ENCODE data around the gene TCAP.

TCAP gene

GRCh38 chr17:39651923-39652586 is 13.1 kb upstream of the TCAP start:
- no peak for DNase-seq (ENCODE audit: low spot score)

- no peak for DNase-seq (ENCODE audit: low spot score)
These were observed 12.4 kb upstream of the TCAP start for GRCh38 chr17:39652587-39653315.

- DNase-seq (ENCODE audit: low spot score) = no peak
These were observed 11.9 kb upstream of the TCAP start for GRCh38 chr17:39653316-39653661.

GRCh38 chr17:39653662-39654331 is 11.4 kb upstream of the TCAP start:
- peak; percentile 89 for DNase-seq (ENCODE audit: low spot score)

GRCh38 chr17:39655105-39655504 is 10.0 kb upstream of the TCAP start:
- DNase-seq (ENCODE audit: low spot score) = no peak

- no peak for DNase-seq (ENCODE audit: low spot score)
These were observed 6.8 kb upstream of the TCAP start for GRCh38 chr17:39658346-39658745.

GRCh38 chr17:39658760-39659159 is 6.4 kb upstream of the TCAP start:
- DNase-seq (ENCODE audit: low spot score) = no peak

- no peak for DNase-seq (ENCODE audit: low spot score)
These were observed 5.7 kb upstream of the TCAP start for GRCh38 chr17:39659279-39660010.

- DNase-seq (ENCODE audit: low spot score) = no peak
These were observed 5.2 kb upstream of the TCAP start for GRCh38 chr17:39660011-39660360.

- DNase-seq (ENCODE audit: low spot score) = no peak
These were observed 4.5 kb upstream of the TCAP start for GRCh38 chr17:39660397-39661385.

GRCh38 chr17:39661744-39662541 is 3.2 kb upstream of the TCAP start:
- no peak for DNase-seq (ENCODE audit: low spot score)

- no peak for DNase-seq (ENCODE audit: low spot score)
These were observed 2.4 kb upstream of the TCAP start for GRCh38 chr17:39662551-39663339.

- DNase-seq (ENCODE audit: low spot score) = no peak
These were observed 1.8 kb upstream of the TCAP start for GRCh38 chr17:39663340-39663687.

GRCh38 chr17:39663688-39664580 is 1.2 kb upstream of the TCAP start:
- DNase-seq (ENCODE audit: low spot score) = peak; percentile 69

- no peak for DNase-seq (ENCODE audit: low spot score)
These were observed 584 bp downstream of the TCAP start for GRCh38 chr17:39665642-39666224.

- no peak for DNase-seq (ENCODE audit: low spot score)
These were observed 1.1 kb downstream of the TCAP start for GRCh38 chr17:39666231-39666600.

GRCh38 chr17:39666601-39667261 is 1.6 kb downstream of the TCAP start:
- DNase-seq (ENCODE audit: low spot score) = no peak
